ENCODE measurements around the gene OR2AJ1.

- no peak for TF ChIP-seq EZH2 (IDR thresholded peaks at IDR 0.05)
- TF ChIP-seq, protein P1, sequence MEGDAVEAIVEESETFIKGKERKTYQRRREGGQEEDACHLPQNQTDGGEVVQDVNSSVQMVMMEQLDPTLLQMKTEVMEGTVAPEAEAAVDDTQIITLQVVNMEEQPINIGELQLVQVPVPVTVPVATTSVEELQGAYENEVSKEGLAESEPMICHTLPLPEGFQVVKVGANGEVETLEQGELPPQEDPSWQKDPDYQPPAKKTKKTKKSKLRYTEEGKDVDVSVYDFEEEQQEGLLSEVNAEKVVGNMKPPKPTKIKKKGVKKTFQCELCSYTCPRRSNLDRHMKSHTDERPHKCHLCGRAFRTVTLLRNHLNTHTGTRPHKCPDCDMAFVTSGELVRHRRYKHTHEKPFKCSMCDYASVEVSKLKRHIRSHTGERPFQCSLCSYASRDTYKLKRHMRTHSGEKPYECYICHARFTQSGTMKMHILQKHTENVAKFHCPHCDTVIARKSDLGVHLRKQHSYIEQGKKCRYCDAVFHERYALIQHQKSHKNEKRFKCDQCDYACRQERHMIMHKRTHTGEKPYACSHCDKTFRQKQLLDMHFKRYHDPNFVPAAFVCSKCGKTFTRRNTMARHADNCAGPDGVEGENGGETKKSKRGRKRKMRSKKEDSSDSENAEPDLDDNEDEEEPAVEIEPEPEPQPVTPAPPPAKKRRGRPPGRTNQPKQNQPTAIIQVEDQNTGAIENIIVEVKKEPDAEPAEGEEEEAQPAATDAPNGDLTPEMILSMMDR (IDR thresholded peaks at IDR 0.05) = no peak
Observed at GRCh38 chr1:247924868-247925267, at the start of gene OR2AJ1.
